Right lobe of liver (tissue), 6 donors: ENCODE data around the gene PDX1. TPM values are rescaled to one million over a fixed set of nuclear protein-coding genes. Genes with fewer than 3 reads are reported as not detected.
A peak's percentile ranks its signal among the peaks of the same experiment; 100 is the strongest.

Experiments
- ATAC-seq, 4 donors: fragments of 200-7000 bp; cut with Tn5 transposase; one replicate each; pipeline ENCODE4 v1.9.1; 2020; ENCODE audit warnings: mild to moderate bottlenecking in 4 of 4, moderate library complexity in 4 of 4
- DNase-seq, 3 donors: peaks; one replicate each; pipeline ENCODE4 v3.0.0-alpha.2; 2020
- H3K27ac ChIP-seq, 3 donors: fragments of 200-600 bp; one replicate each; pipeline ENCODE4 v1.8.0; 2022
- H3K27me3 ChIP-seq, 2 donors: fragments of 200-600 bp; one replicate each; pipeline ENCODE4 v1.8.0; 2022
- H3K36me3 ChIP-seq, 4 donors: fragments of 200-600 bp; sonication (generic) in 1 of 4; one replicate each; pipeline versions ENCODE4 v1.5.1 to v1.8.0; 2017 to 2022; ENCODE audit warnings: control low read depth in 1 of 4
- H3K4me1 ChIP-seq, 4 donors: fragments of 200-600 bp; sonication (generic) in 1 of 4; one replicate each; pipeline versions ENCODE4 v1.5.1 to v1.8.0; 2017 to 2022; ENCODE audit warnings: control low read depth in 1 of 4
- H3K4me3 ChIP-seq, 3 donors: fragments of 200-600 bp; one replicate each; pipeline ENCODE4 v1.8.0; 2022
- H3K9me3 ChIP-seq, 4 donors: fragments of 200-600 bp; sonication (generic) in 1 of 4; one replicate each; pipeline versions ENCODE4 v1.5.1 to v1.8.0; 2017 to 2022; ENCODE audit warnings: control low read depth in 1 of 4
- POLR2A ChIP-seq: fragments of 450-650 bp; IDR thresholded peaks from one replicate; pipeline ENCODE4 v1.6.1; 2017; ENCODE audit warnings: antibody characterized with exemption, mild to moderate bottlenecking
- WGBS: methylation state at CpG from one replicate; pipeline ENCODE4 v1.1.6; 2018; ENCODE audit warnings: low coverage, low lambda C conversion rate; ENCODE audit not compliant: insufficient coverage; ENCODE audit errors: missing lambda C conversion rate; 5-methylcytosine and 5-hydroxymethylcytosine counted together
- intact Hi-C, 2 donors: fragments of 100-400 bp; cut with DNase I; formaldehyde crosslinking; loops; one replicate each; pipeline versions ENCODE4 v1.11.2 to v1.14.1; 2022
- total RNA-seq, 6 experiments: library from RNA; depleted of rRNA in 2 of 6; stranded (reverse); fragments of >200 nt in 2 of 6; fragmentation: NEBNext Ultra II Directional in 3 of 6; extraction: Animal tissue kit (Norgen Biotek cat#: 25700) in 3 of 6; gene quantifications; one replicate each; pipeline versions ENCODE4 v1.1.0 to v1.2.4, GENCODE V29; 2016 to 2023
- TF ChIP-seq, protein P1 (sequence below), 4 donors: fragments of 200-600 bp in 3 of 4; fragments of 450-650 bp in 1 of 4; IDR thresholded peaks; one replicate each; pipeline versions ENCODE4 v1.5.1 to v1.8.0; 2016 to 2022; ENCODE audit warnings: antibody characterized with exemption in 4 of 4, mild to moderate bottlenecking in 2 of 4
- donor health status: DM: no; HTN: yes; CAD: no.
- donor health status: DM: no; HTN: no; CAD: no.
- donor health status: DM: no; HTN: no; CAD: no.
- donor health status: DM: no; HTN: yes; CAD: no.
- donor health status: DM: no; HTN: yes; CAD: no.

Gene PDX1
- total RNA-seq, 6 experiments from 2014 or later: 0.06 to 0.66 (median 0.21) TPM; not detected in 2

DNA sequence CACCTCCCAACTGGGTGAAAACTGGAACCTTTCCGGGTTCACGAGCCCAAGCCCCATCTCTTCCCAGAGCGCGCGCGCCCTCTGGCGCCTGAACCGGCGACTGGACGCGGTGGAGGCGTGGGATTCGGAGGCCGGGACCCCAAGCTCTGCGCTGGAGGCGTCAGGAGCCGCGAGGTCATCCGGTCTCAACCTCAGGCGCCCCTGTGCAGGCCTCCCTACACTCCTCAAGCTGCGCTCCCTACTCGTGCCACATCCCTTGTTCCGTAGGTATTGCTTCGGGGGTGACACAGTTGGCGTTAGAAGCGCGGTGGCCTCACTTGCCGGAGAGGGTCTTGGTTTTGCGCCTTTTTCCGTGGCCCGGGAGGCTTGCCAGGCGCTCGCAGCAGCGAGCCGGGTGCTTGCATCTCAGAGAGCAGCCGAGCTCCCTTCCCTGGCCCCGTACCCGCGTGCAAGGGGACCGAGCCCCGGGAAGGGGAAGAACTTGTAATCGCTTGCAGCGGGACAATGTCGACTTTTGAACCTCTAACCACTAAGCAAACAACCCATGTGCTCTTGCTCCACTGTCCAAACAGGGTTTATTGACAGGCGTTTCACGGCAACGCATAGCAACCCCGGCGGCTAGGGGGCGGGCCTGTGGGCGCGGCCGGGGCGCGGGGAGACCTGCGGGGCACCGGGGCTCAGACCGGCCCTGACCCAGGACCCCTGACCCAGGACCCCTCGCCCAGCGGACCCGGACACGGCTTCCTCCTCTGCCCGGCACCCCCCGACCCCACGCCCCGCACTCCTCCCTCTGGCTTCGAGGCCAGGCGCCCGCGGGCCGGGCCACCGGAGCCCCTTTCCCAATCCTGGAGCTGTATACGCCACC lies 40.8 kb downstream of the PDX1 start:
- Histone ChIP-seq H3K9me3 (no peaks in the 10 kb centered on the region), H3K4me1 (peaks cover 0 to under 1% (median 0%) of the 10 kb centered on the region in 4 donors), H3K36me3 (no peaks in the 10 kb centered on the region), H3K4me3 (peak overlapping the region; percentile 45 to 63 (median 60)), H3K27ac (peak overlapping the region; percentile 40 to 84 (median 80)), H3K27me3 (no peaks in the 10 kb centered on the region)
- WGBS: 0% methylated on average over 25 of the region's 73 CpGs
- DNase-seq: peak; percentile 82 to 91 (median 87)
- ATAC-seq: peak; percentile 92 to 94 (median 93)
- intact Hi-C loops: loop anchor here in 1 of 2 donors (10.0 kb wide), 2 partner anchors 136 to 596 kb away; no protein-coding TSS in a partner anchor
- TF ChIP-seq, protein P1, sequence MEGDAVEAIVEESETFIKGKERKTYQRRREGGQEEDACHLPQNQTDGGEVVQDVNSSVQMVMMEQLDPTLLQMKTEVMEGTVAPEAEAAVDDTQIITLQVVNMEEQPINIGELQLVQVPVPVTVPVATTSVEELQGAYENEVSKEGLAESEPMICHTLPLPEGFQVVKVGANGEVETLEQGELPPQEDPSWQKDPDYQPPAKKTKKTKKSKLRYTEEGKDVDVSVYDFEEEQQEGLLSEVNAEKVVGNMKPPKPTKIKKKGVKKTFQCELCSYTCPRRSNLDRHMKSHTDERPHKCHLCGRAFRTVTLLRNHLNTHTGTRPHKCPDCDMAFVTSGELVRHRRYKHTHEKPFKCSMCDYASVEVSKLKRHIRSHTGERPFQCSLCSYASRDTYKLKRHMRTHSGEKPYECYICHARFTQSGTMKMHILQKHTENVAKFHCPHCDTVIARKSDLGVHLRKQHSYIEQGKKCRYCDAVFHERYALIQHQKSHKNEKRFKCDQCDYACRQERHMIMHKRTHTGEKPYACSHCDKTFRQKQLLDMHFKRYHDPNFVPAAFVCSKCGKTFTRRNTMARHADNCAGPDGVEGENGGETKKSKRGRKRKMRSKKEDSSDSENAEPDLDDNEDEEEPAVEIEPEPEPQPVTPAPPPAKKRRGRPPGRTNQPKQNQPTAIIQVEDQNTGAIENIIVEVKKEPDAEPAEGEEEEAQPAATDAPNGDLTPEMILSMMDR (IDR thresholded peaks at IDR 0.05): peak; percentile 72 to 86 (median 76)
- TF ChIP-seq POLR2A: peak; percentile 52

DNA sequence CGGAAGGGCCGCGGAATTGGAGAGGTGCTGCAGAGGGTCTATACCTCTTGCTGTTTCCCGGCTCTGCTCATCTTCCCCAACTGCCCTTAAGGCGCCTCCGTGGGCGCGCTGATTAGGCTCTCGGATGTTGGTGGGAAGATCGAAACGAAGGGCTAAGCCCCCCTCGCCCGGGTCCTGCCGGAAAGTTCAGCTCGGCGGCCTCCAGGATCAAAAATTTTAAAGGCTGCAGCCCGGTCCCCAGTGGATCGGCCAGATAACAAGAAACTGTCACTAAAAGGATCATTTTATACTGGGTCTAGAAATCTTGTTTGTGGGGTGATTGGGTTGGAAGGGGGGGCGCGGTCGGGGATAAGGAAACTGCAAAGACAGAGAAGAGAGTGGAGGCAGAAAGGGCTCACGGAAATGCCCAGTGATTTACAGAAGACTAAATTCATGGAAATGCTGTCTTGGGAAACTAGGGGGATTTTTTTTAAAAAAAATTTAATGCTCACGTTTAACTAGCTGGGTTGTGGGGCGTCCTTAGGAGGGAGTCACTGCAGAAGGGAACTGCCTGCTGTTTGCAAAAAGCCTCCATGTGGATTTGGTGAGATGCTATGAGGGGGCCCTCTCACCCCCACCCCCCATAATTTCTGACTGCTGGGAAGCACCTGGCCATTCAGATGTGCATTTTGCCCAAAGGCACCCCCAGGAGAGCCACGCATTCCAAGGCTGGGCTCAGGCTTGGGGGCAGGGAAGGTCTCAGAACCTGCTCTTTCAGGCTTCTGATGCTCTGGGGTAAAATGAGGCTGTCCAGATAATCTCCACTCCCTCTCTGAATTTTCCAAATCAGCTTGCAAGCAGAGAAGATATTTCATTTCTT lies 41.7 kb downstream of the PDX1 start:
- no peak for TF ChIP-seq POLR2A
- TF ChIP-seq, protein P1 (IDR thresholded peaks at IDR 0.05): no peak
- no peak for ATAC-seq
- H3K27ac ChIP-seq: peak overlapping the region in 2 of 3 donors; percentile 52 to 80
- H3K4me3 ChIP-seq: peak overlapping the region; percentile 45 to 63 (median 60)
- H3K4me1 ChIP-seq: no peaks in the 10 kb centered on the region
- H3K9me3 ChIP-seq: no peaks in the 10 kb centered on the region
- no peaks in the 10 kb centered on the region for H3K27me3 ChIP-seq
- DNase-seq: peak in 1 of 3 donors; percentile 46
- WGBS: 5% methylated on average over 22 of the region's 25 CpGs
- H3K36me3 ChIP-seq: no peaks in the 10 kb centered on the region
- intact Hi-C loops: loop anchor here in 1 of 2 donors (10.0 kb wide), 2 partner anchors 137 to 597 kb away; no protein-coding TSS in a partner anchor

DNA sequence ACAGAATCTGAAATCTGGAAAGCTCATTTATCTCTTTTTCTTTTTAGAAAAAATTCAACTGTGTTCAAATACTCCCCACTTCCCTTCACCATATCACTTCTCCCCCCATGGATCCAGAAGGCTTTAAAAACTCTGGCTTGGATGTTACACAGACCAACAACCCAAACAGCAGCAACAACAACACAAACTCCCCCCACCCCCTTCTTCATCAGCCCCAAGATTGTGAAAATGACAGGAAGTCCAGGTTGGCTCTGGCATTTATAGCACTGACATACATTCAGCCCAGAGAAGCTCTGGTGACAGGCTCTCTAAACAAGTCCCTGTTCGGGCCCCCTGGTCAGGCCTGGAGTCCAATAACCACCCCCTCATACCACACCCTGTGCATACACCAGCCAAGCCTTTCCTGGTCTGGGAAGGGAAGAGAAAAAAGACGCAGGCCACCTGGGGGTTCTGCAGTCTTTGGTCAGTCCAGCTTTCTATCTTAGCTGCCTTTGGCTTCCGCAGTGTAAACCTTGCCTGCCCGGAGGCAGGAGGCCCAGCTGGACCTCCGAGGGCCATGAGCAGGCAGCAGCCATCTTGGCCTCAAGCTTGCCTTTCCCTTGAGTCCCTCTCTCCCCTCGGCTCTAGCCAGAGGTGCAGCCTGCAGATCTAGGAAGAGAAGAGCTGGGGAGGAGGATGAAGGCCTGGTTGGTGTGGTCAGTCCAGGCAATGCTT lies 42.5 kb downstream of the PDX1 start:
- Histone ChIP-seq H3K27ac (no peak overlapping the region), H3K4me1 (no peaks in the 10 kb centered on the region), H3K9me3 (no peaks in the 10 kb centered on the region), H3K27me3 (peaks cover 0 to under 1% of the 10 kb centered on the region in 2 donors), H3K36me3 (no peaks in the 10 kb centered on the region), H3K4me3 (no peak overlapping the region)
- intact Hi-C loops: loop anchor here in 1 of 2 donors (10.0 kb wide), 2 partner anchors 137 to 597 kb away; no protein-coding TSS in a partner anchor
- WGBS: 57% methylated on average over 3 of the region's 6 CpGs
- no peak for DNase-seq
- no peak for TF ChIP-seq POLR2A
- TF ChIP-seq, protein P1 (IDR thresholded peaks at IDR 0.05): no peak
- ATAC-seq: no peak

DNA sequence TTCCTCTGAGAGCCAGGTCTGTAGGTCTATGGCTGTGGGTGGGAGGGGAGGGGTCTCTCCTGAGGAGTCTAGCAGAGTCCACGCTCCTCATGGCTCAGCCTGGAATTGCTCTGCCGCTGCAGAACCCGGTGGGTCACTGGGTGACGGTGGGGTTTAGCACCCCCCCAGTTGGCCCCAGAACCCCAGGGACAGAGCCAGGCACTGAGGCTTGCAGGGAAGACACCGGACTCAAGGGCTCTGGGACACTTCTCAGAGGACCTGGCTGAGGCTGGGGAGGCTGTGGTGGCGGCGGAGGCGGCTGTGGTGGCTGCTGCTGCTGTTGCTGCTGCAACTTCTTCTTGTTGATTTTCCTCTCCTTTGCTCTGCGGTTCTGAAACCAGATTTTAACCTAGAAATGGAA lies 43.2 kb downstream of the PDX1 start:
- Histone ChIP-seq H3K4me3 (no peak overlapping the region), H3K4me1 (peaks cover 0 to under 1% (median 0%) of the 10 kb centered on the region in 4 donors), H3K9me3 (no peaks in the 10 kb centered on the region), H3K27me3 (peaks cover 2 to 7% of the 10 kb centered on the region in 2 donors), H3K36me3 (no peaks in the 10 kb centered on the region), H3K27ac (no peak overlapping the region)
- ATAC-seq (no peak), DNase-seq (no peak)
- intact Hi-C loops: loop anchor here in 1 of 2 donors (10.0 kb wide), 2 partner anchors 138 to 598 kb away; no protein-coding TSS in a partner anchor
- 51% methylated on average over 6 of the region's 9 CpGs for WGBS
- TF ChIP-seq POLR2A: no peak
- TF ChIP-seq, protein P1 (IDR thresholded peaks at IDR 0.05): no peak
